ENCODE measurements around the gene GRIA1.

DNA sequence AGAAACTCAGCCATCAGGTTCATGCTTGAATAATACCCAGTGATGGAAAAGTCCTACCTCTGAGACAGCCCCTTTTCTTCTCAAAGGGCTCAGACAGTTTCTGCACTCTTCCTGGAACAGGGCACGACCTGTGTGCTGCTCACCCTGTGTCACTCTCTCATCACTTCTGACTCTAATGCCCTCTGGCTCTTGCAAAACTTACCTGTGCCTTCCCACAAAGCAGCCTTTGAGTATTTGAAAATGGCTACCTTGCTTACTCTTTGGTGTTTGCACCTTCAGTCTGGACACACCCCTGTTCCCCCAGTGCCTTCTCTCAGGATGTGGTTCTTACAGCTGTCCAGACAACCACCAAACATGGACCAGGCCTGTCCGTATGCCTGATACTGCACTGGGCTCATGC lies 171.4 kb downstream of the GRIA1 start:
- TF ChIP-seq, protein P1, sequence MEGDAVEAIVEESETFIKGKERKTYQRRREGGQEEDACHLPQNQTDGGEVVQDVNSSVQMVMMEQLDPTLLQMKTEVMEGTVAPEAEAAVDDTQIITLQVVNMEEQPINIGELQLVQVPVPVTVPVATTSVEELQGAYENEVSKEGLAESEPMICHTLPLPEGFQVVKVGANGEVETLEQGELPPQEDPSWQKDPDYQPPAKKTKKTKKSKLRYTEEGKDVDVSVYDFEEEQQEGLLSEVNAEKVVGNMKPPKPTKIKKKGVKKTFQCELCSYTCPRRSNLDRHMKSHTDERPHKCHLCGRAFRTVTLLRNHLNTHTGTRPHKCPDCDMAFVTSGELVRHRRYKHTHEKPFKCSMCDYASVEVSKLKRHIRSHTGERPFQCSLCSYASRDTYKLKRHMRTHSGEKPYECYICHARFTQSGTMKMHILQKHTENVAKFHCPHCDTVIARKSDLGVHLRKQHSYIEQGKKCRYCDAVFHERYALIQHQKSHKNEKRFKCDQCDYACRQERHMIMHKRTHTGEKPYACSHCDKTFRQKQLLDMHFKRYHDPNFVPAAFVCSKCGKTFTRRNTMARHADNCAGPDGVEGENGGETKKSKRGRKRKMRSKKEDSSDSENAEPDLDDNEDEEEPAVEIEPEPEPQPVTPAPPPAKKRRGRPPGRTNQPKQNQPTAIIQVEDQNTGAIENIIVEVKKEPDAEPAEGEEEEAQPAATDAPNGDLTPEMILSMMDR (IDR thresholded peaks at IDR 0.05) = no peak
- no peak for TF ChIP-seq POLR2A (IDR thresholded peaks at IDR 0.05; ENCODE audit: low read depth)
- TF ChIP-seq POLR2AphosphoS5 (IDR thresholded peaks at IDR 0.05) = no peak
